H1 (cell line): ENCODE measurements around the gene TSPEAR. TPM values are rescaled to one million over a fixed set of nuclear protein-coding genes. Genes with fewer than 3 reads are reported as not detected.

ENCODE experiments used
- CTCF ChIA-PET: fragments of 300-600 bp; sonication (Branson Sonifier 250); formaldehyde crosslinking; loops from one replicate; lab custom pipeline; 2021; ENCODE audit not compliant: partially characterized antibody; lab: Charles Lee
- POLR2A ChIA-PET: fragments of 300-600 bp; sonication (Branson Sonifier 250); formaldehyde crosslinking; loops from one replicate; lab custom pipeline; 2021; ENCODE audit warnings: inconsistent platforms; ENCODE audit not compliant: partially characterized antibody; lab: Charles Lee
- DNase-seq, 2 experiments: peaks; one replicate each; pipeline versions ENCODE4 v3.0.0 to v3.0.0-alpha.2; 2010 to 2022; ENCODE audit warnings: low spot score in 2 of 2, low read depth in 1 of 2, mixed read lengths in 1 of 2
- FAIRE-seq: peaks from 2 replicates; lab custom pipeline; 2011; peaks lifted over from hg19 to GRCh38; lab: Jason Lieb, UNC
- H2AFZ ChIP-seq: 2 replicates; pipeline ENCODE4 v1.8.1; 2012; ENCODE audit warnings: low read length, inconsistent platforms
- H2AK5ac ChIP-seq: 2 replicates; pipeline ENCODE4 v1.6.1; 2013; ENCODE audit warnings: low read depth, low read length
- H2BK120ac ChIP-seq: replicated peaks from 2 replicates; pipeline ENCODE3; 2013; ENCODE audit warnings: low read depth, low read length, inconsistent platforms
- H2BK12ac ChIP-seq: 2 replicates; pipeline ENCODE4 v1.6.1; 2013; ENCODE audit warnings: low read depth, low read length
- H2BK15ac ChIP-seq: 2 replicates; pipeline ENCODE4 v1.6.1; 2013; ENCODE audit warnings: low read length
- H2BK20ac ChIP-seq: 2 replicates; pipeline ENCODE4 v1.6.1; 2013; ENCODE audit warnings: low read length
- H2BK5ac ChIP-seq: 2 replicates; pipeline ENCODE4 v1.6.1; 2013; ENCODE audit warnings: low read depth, low read length
- H3K14ac ChIP-seq: 2 replicates; pipeline ENCODE4 v1.6.1; 2013; ENCODE audit warnings: inconsistent platforms; ENCODE audit not compliant: insufficient read length
- H3K18ac ChIP-seq: 2 replicates; pipeline ENCODE4 v1.6.1; 2013; ENCODE audit warnings: low read length; ENCODE audit errors: extremely low read depth
- H3K23ac ChIP-seq: 2 replicates; pipeline ENCODE4 v1.6.1; 2013; ENCODE audit warnings: inconsistent platforms; ENCODE audit not compliant: insufficient read length
- H3K23me2 ChIP-seq: 2 replicates; pipeline ENCODE4 v1.6.1; 2013; ENCODE audit warnings: low read depth, low read length
- H3K27ac ChIP-seq: 2 replicates; pipeline ENCODE4 v1.6.1; 2011; ENCODE audit warnings: low read depth, low read length, inconsistent platforms
- H3K27me3 ChIP-seq, 4 experiments: replicated peaks in 1 of 4; 1 replicate in 1 of 4; 2 replicates in 3 of 4; pipeline versions ENCODE4 v1.6.1 to v1.8.1; 2011 to 2013; ENCODE audit warnings: low read length in 3 of 4, mild to moderate bottlenecking in 3 of 4, inconsistent platforms in 2 of 4, mixed read lengths in 2 of 4, moderate library complexity in 1 of 4; ENCODE audit not compliant: control insufficient read depth in 3 of 4, insufficient read depth in 3 of 4; ENCODE audit errors: extremely low read depth in 1 of 4
- H3K36me3 ChIP-seq, 4 experiments: 2 replicates each; pipeline versions ENCODE4 v1.6.1 to v1.8.1; 2011 to 2013; ENCODE audit warnings: mild to moderate bottlenecking in 4 of 4, low read length in 3 of 4, moderate library complexity in 2 of 4, control low read depth in 1 of 4, inconsistent platforms in 1 of 4; ENCODE audit not compliant: insufficient read depth in 4 of 4, control insufficient read depth in 2 of 4
- H3K4ac ChIP-seq: replicated peaks from 2 replicates; pipeline ENCODE3; 2013; ENCODE audit warnings: low read length, low read depth, mixed read lengths, inconsistent platforms; ENCODE audit not compliant: insufficient read length
- H3K4me1 ChIP-seq, 4 experiments: replicated peaks in 1 of 4; 1 replicate in 1 of 4; 2 replicates in 3 of 4; pipeline versions ENCODE4 v1.6.1 to v1.8.1; 2011 to 2013; ENCODE audit warnings: low read length in 3 of 4, inconsistent platforms in 2 of 4, mixed read lengths in 1 of 4; ENCODE audit not compliant: insufficient read depth in 4 of 4, control insufficient read depth in 3 of 4
- H3K4me2 ChIP-seq, 2 experiments: 2 replicates each; pipeline versions ENCODE4 v1.6.1 to v1.8.1; 2011 to 2013; ENCODE audit warnings: low read depth in 2 of 2, low read length in 2 of 2, control low read depth in 1 of 2, inconsistent platforms in 1 of 2, mild to moderate bottlenecking in 1 of 2; ENCODE audit not compliant: insufficient read depth in 1 of 2
- H3K4me3 ChIP-seq, 4 experiments: fragments of 200-600, 300-600 bp in 1 of 4; sonication (generic), shearing (Covaris generic), sonication (Bioruptor Twin) in 1 of 4; 2 replicates each; pipeline versions ENCODE4 v1.5.1 to v1.8.1; 2011 to 2016; ENCODE audit warnings: low read length in 4 of 4, low read depth in 3 of 4, control low read depth in 2 of 4, inconsistent platforms in 2 of 4, mild to moderate bottlenecking in 2 of 4, mixed read lengths in 1 of 4, moderate library complexity in 1 of 4; ENCODE audit not compliant: insufficient read depth in 2 of 4; ENCODE audit errors: extremely low read depth in 1 of 4
- H3K56ac ChIP-seq: replicated peaks from 2 replicates; pipeline ENCODE3; 2013; ENCODE audit warnings: low read depth, mild to moderate bottlenecking, mixed read lengths, low read length, inconsistent platforms; ENCODE audit not compliant: insufficient read length
- H3K79me1 ChIP-seq: 2 replicates; pipeline ENCODE4 v1.6.1; 2013; ENCODE audit warnings: low read depth, low read length, control low read depth
- H3K79me2 ChIP-seq, 2 experiments: 2 replicates each; pipeline versions ENCODE4 v1.6.1 to v1.8.1; 2012 to 2013; ENCODE audit warnings: low read length in 2 of 2, mild to moderate bottlenecking in 2 of 2, inconsistent platforms in 1 of 2; ENCODE audit not compliant: insufficient read depth in 2 of 2, control insufficient read depth in 1 of 2
- H3K9ac ChIP-seq, 4 experiments: replicated peaks in 1 of 4; 1 replicate in 1 of 4; 2 replicates in 3 of 4; pipeline versions ENCODE4 v1.6.1 to v1.8.1; 2011 to 2013; ENCODE audit warnings: low read depth in 3 of 4, low read length in 3 of 4, control low read depth in 2 of 4, mild to moderate bottlenecking in 2 of 4, moderate library complexity in 2 of 4, inconsistent platforms in 1 of 4; ENCODE audit errors: extremely low read depth in 1 of 4
- H3K9me3 ChIP-seq, 2 experiments: 2 replicates each; pipeline versions ENCODE4 v1.6.1 to v1.8.1; 2012 to 2013; ENCODE audit warnings: mild to moderate bottlenecking in 2 of 2, moderate library complexity in 2 of 2, control low read depth in 1 of 2, inconsistent platforms in 1 of 2, low read depth in 1 of 2, low read length in 1 of 2, mixed read lengths in 1 of 2; ENCODE audit not compliant: insufficient read depth in 2 of 2
- H4K20me1 ChIP-seq, 2 experiments: replicated peaks in 1 of 2; 2 replicates each; pipeline versions ENCODE3 to v1.8.1; 2011 to 2013; ENCODE audit warnings: inconsistent platforms in 2 of 2, low read length in 2 of 2, mild to moderate bottlenecking in 1 of 2; ENCODE audit not compliant: insufficient read depth in 2 of 2, control insufficient read depth in 1 of 2
- H4K5ac ChIP-seq: 2 replicates; pipeline ENCODE4 v1.6.1; 2013; ENCODE audit warnings: low read length, low read depth, mixed read lengths, inconsistent platforms; ENCODE audit not compliant: insufficient read length
- H4K8ac ChIP-seq: 2 replicates; pipeline ENCODE4 v1.8.0; 2013; ENCODE audit warnings: mild to moderate bottlenecking, moderate library complexity, low read length, inconsistent platforms; ENCODE audit not compliant: insufficient read depth; ENCODE audit errors: extremely low read depth
- H4K91ac ChIP-seq: replicated peaks from 2 replicates; pipeline ENCODE3; 2013; ENCODE audit warnings: low read length, mixed read lengths, inconsistent platforms; ENCODE audit not compliant: insufficient read length
- BRCA1 ChIP-seq: IDR thresholded peaks from 2 replicates; pipeline ENCODE4 v1.6.1; 2012; ENCODE audit warnings: low read depth, low read length, improper control_type of control experiment
- CBX5 ChIP-seq: fragments of 300-800, 300-1000 bp; sonication (generic); IDR thresholded peaks from 2 replicates; pipeline ENCODE4 v1.7.1; 2016; ENCODE audit warnings: antibody characterized with exemption, low read length, low read depth
- E2F6 ChIP-seq: IDR thresholded peaks from 2 replicates; pipeline ENCODE4 v1.6.1; 2012; ENCODE audit warnings: inconsistent platforms
- EGR1 ChIP-seq: IDR thresholded peaks from 2 replicates; pipeline ENCODE4 v1.6.1; 2011; ENCODE audit warnings: low read depth, low read length, borderline replicate concordance
- KDM4A ChIP-seq: IDR thresholded peaks from one replicate; pipeline ENCODE4 v1.7.1; 2012; ENCODE audit warnings: low read depth, mild to moderate bottlenecking, moderate library complexity, low read length, inconsistent platforms; ENCODE audit not compliant: severe bottlenecking
- MAFK ChIP-seq: IDR thresholded peaks from 2 replicates; pipeline ENCODE4 v1.6.1; 2012; ENCODE audit warnings: low read depth, mild to moderate bottlenecking, improper control_type of control experiment, low read length
- POLR2A ChIP-seq, 2 experiments: IDR thresholded peaks; 1 replicate in 1 of 2; 2 replicates in 1 of 2; pipeline ENCODE4 v1.6.1; 2011; ENCODE audit warnings: low read depth in 2 of 2, low read length in 2 of 2, mild to moderate bottlenecking in 2 of 2; ENCODE audit errors: control extremely low read depth in 1 of 2
- TAF7 ChIP-seq: optimal IDR thresholded peaks from 2 replicates; pipeline ENCODE3; 2011; ENCODE audit warnings: low read depth, mild to moderate bottlenecking, inconsistent platforms, low read length, moderate library complexity, borderline replicate concordance
- WGBS, 2 experiments: shearing (Covaris generic) in 1 of 2; methylation state at CpG; one replicate each; pipeline versions ENCODE4 v1.1.6 to v1.1.7; 2013 to 2015; ENCODE audit warnings: low lambda C conversion rate in 2 of 2, mixed read lengths in 2 of 2, inconsistent platforms in 1 of 2, low coverage in 1 of 2, missing lambda C conversion rate in 1 of 2; ENCODE audit not compliant: insufficient replicate concordance in 2 of 2, insufficient coverage in 1 of 2, insufficient read length in 1 of 2; ENCODE audit errors: extremely low coverage in 1 of 2, missing lambda C conversion rate in 1 of 2; 5-methylcytosine and 5-hydroxymethylcytosine counted together
- polyA plus RNA-seq, 7 experiments: library from polyadenylated mRNA; depleted of rRNA in 3 of 7; stranded (reverse) in 5 of 7; unstranded in 2 of 7; fragments of >200 nt in 5 of 7; fragments of 200-250 nt in 2 of 7; gene quantifications; 1 replicate in 5 of 7; 2 replicates in 1 of 7; 4 replicates in 1 of 7; pipeline versions ENCODE4 v1.2.1 to v1.2.3, GENCODE V29; 2011 to 2013; ENCODE audit warnings: missing spikeins in 2 of 7, mixed read lengths in 2 of 7
- total RNA-seq: library from RNA; stranded (reverse); fragmentation: NEBNext Ultra II Directional; extraction: Animal tissue kit (Norgen Biotek cat#: 25700); gene quantifications from 2 replicates; pipeline ENCODE4 v1.2.1, GENCODE V29; 2021
- TF ChIP-seq, protein P1 (sequence below): IDR thresholded peaks from 2 replicates; pipeline ENCODE4 v1.6.1; 2012; ENCODE audit warnings: inconsistent platforms

Gene TSPEAR
- total and polyA plus RNA-seq, 2 of the 8 experiments (the other 6 are each of a cell fraction or from before 2014, with no cell fraction given) = 0.58 to 0.89 TPM

DNA sequence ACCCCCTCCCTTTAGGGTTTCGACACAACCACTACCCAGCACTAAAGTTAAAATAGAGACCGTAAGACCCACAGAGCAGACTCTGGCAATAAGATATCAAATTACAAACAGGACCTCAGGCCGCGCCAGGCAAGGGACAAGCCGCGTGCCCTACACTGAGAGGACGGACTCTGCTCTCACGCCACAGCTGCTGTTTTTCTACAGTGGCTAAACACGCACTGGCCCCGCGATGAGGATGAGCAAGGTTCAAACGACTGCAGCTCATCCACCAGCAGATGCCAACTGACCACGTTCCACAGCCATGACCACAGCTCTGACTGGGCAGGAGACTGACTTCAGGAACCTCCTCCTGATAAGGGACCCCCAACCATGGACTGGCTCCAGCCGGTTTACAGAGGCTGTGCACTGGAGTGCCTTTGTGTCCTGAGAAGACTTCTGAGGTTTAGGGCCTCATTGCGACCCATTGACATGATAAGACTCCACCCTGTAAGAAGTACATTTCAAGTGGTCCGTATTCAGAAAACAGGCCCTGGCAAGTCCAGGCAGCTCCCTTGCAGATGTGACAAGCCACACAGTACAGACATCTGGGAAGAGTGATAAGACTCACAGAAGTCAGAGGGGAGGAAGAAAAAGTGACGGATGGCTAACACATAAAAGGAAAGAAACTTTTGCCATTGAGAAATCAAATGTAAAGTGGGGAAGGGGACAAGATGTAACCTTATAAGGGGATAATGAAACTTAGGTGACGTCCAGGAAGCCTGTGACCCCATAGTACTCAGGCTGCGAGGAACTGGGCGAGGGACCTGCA lies 117.6 kb downstream of the TSPEAR start:
- no peak overlapping the region for H3K23ac ChIP-seq
- 0 out of 2 replicates have a peak overlapping the region, but pooled peaks have one; percentile 39 for H3K18ac ChIP-seq
- peak overlapping the region; percentile 46; the same call in 1 of the 2 replicates for H2BK5ac ChIP-seq
- H4K20me1 ChIP-seq = no peaks in the 10 kb centered on the region
- peak overlapping the region; percentile 58 for H2BK120ac ChIP-seq
- no peak overlapping the region for H3K14ac ChIP-seq
- FAIRE-seq (no peak), DNase-seq (peak in 1 of 2 experiments; percentile 48)
- no peak overlapping the region for H2AFZ ChIP-seq
- no peaks in the 10 kb centered on the region for H3K9me3 ChIP-seq
- no peak overlapping the region for H3K9ac ChIP-seq
- H4K91ac ChIP-seq = peak overlapping the region; percentile 72
- H3K4me3 ChIP-seq = no peak overlapping the region
- POLR2A ChIA-PET = no interaction called here
- no peak overlapping the region for H2BK15ac ChIP-seq
- no peaks in the 10 kb centered on the region for H3K79me2 ChIP-seq
- TF ChIP-seq BRCA1 = no peak
- TF ChIP-seq CBX5 = no peak
- TF ChIP-seq, protein P1, sequence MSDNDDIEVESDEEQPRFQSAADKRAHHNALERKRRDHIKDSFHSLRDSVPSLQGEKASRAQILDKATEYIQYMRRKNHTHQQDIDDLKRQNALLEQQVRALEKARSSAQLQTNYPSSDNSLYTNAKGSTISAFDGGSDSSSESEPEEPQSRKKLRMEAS = peak; percentile 71
- TF ChIP-seq MAFK = no peak
- no peak for TF ChIP-seq EGR1
- TF ChIP-seq KDM4A = no peak
- TF ChIP-seq TAF7 = no peak
- TF ChIP-seq E2F6 = peak; percentile 52; the same call in 1 of the 2 replicates
- TF ChIP-seq POLR2A (IDR thresholded peaks at IDR 0.05; ENCODE audit: control extremely low read depth in 1 of 2, low read depth in 2 of 2, low read length in 2 of 2) = no peak
- H2BK12ac ChIP-seq = peak overlapping the region; percentile 32; the same call in 1 of the 2 replicates
- H2BK20ac ChIP-seq = peak overlapping the region; percentile 4; the same call in 1 of the 2 replicates
- no peak overlapping the region for H3K4me2 ChIP-seq
- H3K36me3 ChIP-seq = no peaks in the 10 kb centered on the region; a peak in 1 of 8 replicates
- CTCF ChIA-PET = interaction anchor here (0.7 kb wide), 1 partner anchor 189 kb away, joined by 3 read pairs; no protein-coding TSS in a partner anchor
- no peak overlapping the region for H3K4ac ChIP-seq
- no peak overlapping the region for H2AK5ac ChIP-seq
- H3K79me1 ChIP-seq = no peaks in the 10 kb centered on the region
- H3K27ac ChIP-seq = no peak overlapping the region
- H3K4me1 ChIP-seq = peaks cover 2 to 20% (median 9%) of the 10 kb centered on the region in 4 experiments
- H3K27me3 ChIP-seq = no peaks in the 10 kb centered on the region
- 75% methylated on average over 20 of the region's 20 CpGs; no CpG with 5 or more reads in 1 of the 2 experiments for WGBS, 2 experiments
- no peak overlapping the region for H4K8ac ChIP-seq
- no peak overlapping the region for H4K5ac ChIP-seq
- 0 out of 2 replicates have a peak, but pooled peaks cover 4% of the 10 kb centered on the region for H3K23me2 ChIP-seq
- H3K56ac ChIP-seq = no peak overlapping the region
